ENCODE data around the gene DIP2C.

DNA sequence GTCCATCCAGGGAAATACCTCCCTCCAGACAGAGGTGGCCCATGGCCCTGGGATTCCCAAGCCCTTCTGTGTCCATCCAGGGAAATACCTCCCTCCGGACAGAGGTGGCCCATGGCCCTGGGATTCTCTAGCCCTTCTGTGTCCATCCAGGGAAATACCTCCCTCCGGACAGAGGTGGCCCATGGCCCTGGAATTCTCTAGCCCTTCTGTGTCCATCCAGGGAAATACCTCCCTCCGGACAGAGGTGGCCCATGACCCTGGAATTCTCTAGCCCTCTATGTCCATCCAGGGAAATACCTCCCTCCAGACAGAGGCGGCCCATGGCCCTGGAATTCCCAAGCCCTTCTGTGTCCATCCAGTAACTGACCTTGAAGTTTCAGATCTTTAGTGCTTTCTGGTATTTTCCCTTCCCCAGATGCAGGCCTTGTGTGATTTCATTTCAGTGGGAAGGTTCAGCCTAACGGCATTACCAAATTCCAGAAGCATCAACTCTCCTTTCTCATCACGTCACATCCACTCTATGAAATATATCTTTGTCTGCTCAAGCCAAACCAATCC is 28.8 kb upstream of the DIP2C start:
- TF ChIP-seq, protein P1, sequence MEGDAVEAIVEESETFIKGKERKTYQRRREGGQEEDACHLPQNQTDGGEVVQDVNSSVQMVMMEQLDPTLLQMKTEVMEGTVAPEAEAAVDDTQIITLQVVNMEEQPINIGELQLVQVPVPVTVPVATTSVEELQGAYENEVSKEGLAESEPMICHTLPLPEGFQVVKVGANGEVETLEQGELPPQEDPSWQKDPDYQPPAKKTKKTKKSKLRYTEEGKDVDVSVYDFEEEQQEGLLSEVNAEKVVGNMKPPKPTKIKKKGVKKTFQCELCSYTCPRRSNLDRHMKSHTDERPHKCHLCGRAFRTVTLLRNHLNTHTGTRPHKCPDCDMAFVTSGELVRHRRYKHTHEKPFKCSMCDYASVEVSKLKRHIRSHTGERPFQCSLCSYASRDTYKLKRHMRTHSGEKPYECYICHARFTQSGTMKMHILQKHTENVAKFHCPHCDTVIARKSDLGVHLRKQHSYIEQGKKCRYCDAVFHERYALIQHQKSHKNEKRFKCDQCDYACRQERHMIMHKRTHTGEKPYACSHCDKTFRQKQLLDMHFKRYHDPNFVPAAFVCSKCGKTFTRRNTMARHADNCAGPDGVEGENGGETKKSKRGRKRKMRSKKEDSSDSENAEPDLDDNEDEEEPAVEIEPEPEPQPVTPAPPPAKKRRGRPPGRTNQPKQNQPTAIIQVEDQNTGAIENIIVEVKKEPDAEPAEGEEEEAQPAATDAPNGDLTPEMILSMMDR (IDR thresholded peaks at IDR 0.05), result no peak
- no peak for TF ChIP-seq POLR2A (IDR thresholded peaks at IDR 0.05)
